HG03378 (cell line): ENCODE results near the gene MAFF.

Experiments
- ATAC-seq: cut with Tn5 transposase; IDR thresholded peaks from one replicate; pipeline ENCODE4 v1.9.1; 2021; ENCODE audit warnings: mild to moderate bottlenecking, moderate library complexity; ENCODE audit not compliant: unreplicated experiment

The MAFF gene

DNA sequence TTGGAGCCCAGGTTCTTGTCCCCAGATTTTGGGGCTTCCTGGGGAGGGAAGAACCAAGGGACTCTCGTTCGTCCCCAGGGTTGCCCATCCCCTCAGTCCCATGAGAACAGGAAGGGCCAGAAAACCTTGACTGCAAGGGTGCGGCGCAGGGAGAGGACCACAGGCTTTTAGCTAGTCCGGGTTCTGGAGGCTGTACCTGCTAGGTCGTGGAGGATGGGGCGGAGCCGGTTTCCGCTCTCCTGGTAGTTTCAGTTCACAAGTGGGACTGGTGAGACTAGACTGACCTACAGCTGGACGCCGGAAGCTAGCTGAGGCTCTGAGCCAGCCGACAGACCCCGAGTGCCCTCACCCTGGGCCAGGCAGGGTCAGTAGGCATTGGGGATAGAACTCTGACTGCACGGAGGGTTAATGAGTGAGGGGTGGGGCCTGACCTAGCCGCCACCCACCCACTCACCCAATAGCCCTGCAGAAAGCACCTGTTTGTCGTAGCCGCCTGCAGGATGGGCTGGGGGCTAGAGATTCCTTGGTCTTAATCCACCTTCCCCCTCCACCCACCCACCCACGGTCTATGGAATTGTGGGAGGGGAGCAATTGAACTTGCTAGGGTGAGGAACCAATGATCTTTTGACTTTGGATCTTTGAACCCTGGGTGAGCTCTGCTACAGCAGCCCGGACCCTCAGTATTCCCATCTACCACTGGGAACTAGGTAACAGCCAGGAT is 1.5 kb downstream of the MAFF start:
- no peak for ATAC-seq

DNA sequence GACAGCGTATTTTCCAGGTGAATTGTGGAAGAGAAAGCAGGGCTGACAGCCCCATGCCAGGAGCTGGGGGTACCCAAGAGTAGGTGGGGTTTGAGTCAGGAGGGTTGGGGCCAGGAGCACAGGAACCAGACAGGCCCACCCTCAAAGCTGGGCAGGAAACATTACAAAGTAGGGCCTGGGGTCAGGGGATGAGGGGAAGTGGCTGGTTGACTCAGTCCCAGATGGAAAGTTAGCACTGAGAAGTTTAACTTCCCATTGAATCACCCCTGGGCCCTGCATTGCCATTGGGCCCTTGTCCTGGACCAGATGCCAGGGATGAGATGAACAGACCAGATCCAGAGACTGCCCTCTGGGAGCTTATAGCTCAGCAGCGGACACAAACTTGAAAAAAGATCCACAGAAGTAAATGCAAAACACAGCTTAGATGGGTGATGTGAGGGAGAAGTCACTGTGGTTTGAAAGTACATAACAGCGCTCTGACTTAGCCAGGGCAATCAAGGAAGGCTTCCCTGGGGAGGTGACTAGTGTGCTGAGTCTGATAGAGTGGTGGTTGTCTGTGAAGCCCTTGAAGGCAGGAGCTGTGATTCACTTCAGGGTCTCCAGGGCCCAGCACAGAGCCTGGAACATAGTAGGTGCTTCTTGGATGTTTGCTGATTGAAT is 2.2 kb downstream of the MAFF start:
- ATAC-seq: no peak

DNA sequence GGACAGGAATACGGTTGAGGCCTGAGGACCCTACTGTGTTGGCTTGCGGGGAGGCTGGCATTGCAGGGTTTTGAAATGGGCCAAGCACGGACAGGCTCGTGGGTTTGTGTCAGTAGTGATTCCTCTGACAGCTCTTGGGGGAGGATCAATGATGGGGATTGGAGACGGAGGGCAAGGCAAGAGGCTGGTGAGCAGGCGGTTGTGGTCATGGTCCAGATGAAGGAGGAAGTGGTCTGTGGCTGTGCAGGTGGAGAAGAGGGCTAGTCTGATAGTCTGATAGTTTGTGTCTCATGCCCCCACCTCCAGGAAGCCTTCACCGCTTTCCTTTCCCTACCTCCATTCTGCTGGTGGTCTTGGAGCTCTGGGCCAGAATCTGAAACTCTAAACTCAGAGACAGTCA is 3.0 kb downstream of the MAFF start:
- ATAC-seq: no peak

DNA sequence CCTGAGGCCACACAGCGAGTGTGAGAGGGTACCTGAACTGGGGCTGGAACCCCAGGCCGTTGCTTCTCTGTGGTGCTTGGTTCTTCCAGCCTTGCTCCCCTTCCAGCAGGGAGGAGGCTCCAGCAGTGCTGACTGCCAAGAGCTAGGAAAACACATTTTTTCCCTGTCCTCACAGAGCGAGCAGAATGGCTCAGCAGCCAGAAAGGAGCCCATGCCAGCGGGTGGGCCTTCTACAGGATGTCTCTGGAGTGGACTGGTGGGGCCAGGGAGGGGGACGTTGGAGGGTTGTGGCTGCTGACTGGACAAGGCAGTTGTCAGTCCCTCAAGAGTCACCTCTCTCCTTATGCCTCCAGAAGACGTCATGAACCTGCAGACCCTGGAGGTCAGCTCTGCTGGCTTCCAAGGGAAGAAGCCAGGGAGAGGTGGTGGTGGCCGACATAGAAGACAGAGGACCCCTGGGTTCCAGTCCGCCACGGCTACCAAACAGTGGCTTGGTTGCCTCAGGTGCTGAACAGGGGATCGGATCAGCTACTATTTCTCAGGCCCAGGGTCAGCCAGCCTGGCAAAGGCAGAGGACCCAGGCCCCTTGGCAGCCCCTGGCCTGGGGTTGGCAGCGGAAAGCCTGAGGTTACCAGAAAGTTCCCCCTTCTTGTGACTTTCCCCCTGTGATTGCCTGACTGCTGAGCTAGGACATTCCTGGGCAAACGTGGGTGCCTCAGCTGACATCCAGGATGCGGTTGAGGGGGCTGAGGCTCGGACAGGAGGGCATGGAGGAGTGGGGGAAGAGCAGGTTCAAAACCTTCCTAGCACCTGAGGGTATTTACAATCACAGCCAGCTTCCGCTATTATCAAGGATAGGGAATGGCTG is 3.7 kb downstream of the MAFF start:
- no peak for ATAC-seq

DNA sequence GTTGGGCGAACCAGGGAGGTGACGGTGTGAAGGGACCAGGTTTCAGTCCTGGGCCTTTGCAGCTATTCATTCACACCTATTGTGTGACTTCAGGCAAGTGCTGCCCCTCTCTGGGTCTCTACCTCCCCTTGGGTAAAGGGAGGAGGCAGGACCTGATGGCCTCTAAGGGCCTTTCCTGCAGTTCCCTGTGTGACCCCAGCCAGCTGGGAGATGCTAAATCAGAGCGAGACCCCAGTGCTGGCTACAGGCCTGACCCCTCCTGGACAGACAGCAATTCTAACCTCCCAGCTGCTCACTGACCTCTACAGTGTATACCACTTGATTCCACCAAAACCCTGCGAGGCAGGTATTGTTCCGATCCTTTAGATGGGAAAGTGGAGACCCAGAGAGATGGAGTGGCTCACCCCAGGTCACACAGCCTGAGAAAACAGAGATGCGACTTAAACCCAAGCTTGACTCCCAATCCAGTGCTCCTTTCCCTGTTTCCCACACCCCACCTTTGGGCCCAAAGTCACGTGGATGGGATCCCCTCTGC is 6.2 kb downstream of the MAFF start:
- no peak for ATAC-seq

DNA sequence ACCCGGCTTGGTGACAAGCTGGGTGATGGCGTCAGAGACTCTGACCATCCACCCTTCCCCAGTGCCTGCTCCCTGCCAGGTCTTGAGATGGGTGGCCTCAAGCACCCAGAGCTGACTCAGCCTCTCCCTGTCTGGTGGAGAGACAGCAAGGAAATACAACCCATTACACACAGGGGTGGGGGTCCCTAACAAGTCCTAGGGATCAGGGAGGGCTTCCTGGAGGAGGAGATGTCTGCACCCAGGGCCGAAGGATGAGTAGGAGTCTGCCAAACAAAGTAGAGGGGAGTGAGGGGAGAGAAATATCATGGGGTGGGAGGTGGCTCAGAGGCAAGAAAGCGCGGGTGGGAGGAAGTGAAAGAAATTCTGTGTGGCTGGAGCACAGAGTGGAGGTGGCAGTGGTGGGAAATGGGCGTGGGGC is 6.8 kb downstream of the MAFF start:
- no peak for ATAC-seq

DNA sequence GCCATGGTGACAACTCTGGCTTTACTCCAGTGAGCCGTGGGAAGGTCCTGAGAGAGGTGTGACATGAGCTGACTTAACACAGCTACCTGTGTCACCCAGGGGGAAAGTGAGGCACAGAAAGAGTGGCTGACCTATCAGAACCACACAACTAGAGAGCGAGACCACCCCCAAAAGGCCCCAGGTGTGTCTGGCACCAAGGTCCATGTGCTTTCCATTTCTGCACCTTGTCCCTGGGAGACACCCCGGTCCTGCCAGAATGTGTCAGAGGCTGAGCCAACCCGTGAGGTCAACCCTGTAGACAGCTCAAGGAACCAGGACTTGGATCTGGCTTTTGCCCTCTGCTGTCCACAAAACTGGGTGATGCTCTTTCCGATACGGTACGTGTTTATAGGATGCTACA is 9.8 kb downstream of the MAFF start:
- no peak for ATAC-seq

DNA sequence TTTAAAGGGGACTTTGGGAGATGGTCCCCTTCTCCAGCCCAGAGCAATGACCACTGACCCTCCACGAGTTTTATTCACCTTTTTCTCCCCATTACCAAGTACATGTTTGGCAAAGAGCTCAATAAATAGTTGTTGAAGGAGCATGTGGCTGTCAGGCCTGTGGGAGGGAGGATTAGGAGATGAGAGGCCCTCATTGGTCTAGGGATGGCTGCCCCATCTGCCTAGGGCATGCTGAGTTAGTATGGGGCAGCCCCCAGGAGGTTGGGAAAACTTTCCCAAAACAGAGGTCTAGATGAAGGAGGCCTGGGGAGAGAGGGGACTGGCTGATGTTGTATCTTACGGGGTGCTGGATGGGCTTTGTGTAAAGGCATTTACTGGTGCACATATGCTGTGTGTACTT is 10.6 kb downstream of the MAFF start:
- no peak for ATAC-seq

DNA sequence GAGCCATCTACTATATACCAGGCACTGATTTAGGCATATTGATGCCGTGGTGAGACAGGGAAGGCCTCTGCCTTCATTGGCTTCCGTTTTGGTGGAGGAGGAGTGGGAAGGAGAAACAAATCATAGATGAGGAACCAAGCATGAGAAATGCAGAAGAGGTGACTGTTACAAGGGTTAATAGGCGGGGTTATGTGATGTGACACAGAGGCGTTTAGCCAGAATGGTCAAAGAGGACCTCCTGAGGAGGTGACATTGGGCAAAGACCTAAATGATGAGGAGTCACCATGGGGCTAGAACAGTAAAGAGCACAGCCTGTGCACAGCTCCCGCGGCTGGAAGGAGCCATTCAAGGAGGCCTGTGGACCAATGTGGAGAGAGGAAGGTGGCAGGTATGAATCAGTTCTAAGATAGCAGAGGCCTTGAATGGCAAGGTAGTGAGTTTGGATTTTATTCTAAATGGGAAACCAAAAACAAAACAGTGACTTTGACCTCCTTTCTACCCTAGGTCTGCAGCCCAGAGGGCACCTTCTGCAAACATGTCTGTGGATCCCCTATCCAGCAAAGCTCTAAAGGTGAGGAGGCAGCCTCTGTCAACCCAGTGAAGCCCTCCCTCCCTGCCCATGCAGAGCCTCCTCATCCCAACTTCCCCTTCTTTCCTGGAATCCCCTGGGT is 11.7 kb downstream of the MAFF start:
- ATAC-seq: no peak

DNA sequence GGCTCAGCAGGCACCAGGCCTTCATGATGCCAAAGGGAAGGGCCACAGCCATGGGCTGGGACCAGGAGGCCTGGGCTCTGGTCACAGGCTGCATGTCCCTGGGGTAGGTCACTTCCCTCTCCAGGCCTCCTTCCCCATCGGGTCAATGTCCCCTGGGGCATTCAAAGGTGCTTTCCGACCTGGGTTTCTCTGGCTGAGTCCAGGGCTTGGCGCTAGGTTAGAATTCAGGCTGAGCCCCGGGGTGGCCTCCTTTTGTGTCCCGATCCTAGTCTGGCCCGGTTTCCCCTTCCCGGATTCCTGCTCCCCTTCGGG is 12.2 kb downstream of the MAFF start:
- ATAC-seq: no peak

DNA sequence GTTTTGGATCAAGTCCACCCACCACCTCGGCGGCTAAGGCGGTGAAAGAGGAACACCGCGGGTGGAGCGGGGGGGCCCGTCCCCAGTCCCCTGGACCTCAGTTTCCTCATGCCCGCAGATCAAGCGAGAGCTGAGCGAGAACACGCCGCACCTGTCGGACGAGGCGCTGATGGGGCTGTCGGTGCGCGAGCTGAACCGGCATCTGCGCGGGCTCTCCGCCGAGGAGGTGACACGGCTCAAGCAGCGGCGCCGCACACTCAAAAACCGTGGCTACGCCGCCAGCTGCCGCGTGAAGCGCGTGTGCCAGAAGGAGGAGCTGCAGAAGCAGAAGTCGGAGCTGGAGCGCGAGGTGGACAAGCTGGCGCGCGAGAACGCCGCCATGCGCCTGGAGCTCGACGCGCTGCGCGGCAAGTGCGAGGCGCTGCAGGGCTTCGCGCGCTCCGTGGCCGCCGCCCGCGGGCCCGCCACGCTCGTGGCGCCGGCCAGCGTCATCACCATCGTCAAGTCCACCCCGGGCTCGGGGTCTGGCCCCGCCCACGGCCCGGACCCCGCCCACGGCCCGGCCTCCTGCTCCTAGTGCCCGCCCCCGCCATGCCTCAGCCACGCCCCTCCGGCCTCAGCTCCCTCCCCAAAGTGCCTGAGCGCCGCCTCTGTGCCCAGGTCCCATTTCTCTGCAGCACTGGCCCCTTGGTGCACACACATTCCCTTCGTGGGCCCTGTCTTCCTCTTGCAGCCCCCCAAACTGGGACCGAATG is 12.7 kb downstream of the MAFF start:
- no peak for ATAC-seq

DNA sequence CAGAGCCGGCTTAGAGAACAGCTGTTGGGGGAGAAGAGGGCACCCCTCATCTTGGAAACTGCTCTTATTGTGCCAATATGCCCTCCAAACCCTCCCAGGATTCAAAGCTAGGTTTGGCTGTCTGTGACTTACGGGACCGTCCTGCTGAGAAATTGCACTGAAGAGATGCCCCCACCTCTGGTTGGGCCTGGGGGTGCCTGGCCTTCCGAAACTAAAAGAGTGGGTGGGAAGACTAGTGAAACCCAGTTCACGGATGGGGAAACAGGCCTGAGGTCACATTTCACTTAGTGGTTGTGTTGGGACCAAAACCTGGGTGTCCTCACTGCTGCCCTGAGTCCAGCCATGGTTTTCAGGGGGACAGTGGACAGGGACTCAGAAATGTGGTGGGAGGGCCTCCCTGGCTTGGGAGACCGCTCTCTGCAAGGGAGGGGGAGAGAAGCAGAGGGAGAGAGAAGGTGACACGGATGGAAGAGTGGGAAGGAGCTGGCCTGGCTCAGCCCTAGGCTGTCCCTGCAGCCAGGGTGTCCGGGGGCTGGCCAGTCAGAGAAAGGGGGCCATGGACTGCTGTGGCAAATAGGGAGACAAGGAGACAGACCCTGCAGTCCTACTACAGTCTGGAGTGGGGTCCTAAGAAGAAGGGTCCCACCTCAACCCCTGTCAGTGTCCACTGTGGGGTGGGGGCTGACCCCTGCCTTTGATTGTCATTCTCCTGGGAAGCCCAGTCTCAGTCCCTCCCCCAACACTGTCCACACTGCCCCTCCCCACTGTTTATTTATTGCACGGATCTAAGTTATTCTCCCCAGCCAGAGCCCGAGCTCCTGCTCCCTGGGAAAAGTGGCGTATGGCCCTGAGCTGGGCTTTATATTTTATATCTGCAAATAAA is 13.6 kb downstream of the MAFF start:
- ATAC-seq: no peak

DNA sequence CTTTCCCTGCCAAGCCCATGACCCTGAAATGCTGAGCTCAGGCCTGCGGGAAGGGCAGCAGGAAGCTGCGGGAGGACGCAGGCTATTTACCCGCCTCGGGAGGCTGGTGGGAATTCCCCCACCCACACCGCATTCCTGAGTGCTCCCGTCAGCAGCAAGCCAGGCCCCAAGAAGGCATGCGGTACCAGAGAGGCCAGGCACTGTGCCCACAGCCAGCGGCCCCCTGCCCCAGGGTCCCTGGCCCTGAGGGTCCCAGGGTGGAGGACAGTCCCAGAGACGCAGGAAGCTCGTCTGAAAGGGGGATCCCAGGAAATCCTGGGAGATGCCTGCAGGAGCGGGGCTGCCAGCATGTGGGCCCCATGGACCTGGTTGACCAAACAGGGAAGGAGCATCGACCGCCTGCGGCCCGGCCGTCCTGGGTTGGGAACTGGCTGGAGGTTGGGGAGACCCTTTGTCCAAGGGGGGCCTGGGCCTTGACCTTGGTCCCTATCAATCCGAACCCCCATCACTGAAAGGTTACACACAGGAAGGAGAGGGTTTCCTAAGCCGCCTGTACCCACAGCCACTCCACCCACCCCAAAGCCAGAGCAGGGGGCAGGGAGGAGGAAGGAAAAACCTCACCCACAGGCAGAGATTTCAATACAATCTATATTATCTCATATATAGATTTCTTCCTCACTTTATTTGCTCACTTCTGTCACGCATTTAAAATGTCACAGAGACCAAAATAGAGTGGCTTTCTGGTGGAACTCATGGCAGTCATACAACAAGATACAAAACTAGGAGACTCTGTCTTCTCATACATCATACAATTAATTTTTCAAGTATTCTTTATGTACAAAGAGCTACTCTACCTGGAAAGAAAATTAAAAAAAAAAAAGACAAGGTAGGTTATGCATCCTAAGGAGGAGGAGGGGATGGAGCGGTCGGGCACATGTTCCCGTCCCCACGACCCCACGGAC is 17.1 kb downstream of the MAFF start:
- no peak for ATAC-seq

DNA sequence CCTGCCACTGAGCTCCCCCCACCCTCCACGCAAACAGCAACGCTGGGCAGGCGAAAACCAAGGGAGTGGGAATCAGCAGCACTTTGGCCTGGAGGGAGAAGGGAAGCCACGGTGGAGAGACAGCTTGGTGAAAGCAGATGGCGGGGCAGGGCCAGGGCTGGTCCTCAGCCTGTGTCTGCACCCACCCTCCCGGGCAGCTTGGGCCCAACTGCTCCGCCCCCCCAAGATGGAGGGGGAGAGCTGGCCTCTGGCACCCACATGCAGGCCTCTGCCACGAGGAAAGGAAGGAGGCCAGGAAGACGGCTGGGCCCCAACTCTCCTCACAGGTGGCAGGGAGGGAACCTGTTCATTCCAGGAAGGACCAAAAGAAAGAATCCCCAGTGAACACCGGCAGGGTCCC is 17.8 kb downstream of the MAFF start:
- ATAC-seq: no peak

DNA sequence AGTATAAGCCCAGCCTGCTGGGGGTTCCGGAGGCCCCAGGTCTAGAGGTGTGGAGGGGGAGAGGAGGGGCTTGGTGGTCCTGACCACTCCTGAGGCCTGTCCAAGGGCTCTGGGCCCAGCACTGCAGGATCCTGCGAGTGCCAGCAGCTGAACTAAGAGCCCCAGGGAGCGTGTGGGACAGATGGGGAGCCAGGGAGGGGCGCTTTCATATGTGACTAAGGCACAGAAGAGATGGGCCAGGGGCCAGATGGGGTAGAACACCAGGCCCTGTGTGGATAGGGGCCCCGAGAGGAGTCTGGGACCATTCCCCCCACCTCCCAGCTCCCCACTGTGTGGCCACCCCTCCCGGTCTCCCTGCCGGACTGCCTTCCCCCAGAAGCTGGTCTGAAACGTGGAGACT is 18.4 kb downstream of the MAFF start:
- ATAC-seq: no peak

DNA sequence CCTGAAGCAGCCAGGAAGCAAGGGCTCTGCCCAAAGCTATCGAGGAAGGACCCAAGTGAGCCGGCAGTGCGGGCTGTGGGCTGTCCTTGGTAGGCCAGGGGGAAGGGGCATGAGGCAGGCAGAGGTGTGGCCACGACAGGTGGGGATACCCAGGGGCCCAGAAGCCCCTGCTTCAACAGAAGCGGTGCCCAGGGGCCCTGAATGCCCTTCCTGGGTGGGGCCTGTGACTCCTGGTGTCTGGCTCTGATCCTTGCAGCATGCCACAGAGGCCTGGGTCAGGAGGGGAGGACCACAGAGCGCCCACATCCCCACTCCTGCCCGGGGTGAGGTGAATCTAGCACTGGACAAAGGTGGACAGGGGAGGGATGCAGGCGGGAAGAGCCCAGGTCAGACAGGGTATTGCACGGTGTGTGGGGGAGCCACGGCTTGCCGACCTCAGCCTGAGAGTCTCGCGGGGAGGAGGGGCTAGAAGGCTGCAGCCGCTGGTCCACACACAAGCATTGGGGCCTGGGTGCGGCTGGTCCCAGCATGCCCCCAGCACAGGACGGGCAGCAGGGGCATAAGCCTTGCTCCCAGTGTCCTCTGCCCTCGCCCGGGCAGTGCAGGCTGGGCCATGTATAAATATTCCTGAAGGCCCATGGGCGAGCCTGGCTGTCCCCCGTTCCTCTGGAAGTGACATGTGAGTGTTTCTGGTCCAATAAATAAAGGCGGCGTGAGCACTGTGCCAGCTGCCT is 19.0 kb downstream of the MAFF start:
- ATAC-seq: no peak

DNA sequence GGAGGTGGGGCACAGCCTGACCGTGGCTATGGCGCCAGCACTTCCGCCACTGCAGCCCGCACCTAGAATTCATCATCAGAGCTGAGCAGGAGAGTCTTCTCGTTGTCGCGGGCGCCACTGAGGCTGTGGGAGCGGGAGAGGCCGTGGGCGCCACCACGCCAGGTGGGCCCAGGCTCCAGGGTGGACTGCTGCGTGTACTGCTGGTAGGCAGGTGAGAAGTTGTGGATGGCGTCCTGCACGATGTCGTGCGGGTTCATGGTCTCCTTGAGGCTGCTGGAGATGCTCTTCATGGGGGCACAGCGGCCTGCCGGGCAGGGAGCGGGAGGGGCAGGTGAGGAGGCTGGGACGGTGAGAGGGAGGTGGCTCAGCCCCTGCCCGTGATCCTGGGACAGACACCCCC is 19.6 kb downstream of the MAFF start:
- no peak for ATAC-seq
